H9 (cell line): Measurements from ENCODE around the gene FARP1. TPM values are rescaled to one million over a fixed set of nuclear protein-coding genes. Genes with fewer than 3 reads are reported as not detected.

Experiments used
- DNase-seq: peaks from one replicate; pipeline ENCODE4 v3.0.0-alpha.2; 2017
- H2AFZ ChIP-seq: one replicate; pipeline ENCODE4 v1.6.1; 2013; ENCODE audit warnings: mild to moderate bottlenecking, low read length, control low read depth, moderate library complexity
- H2AK5ac ChIP-seq: 2 replicates; pipeline ENCODE4 v1.6.1; 2013; ENCODE audit warnings: low read length, control low read depth, mixed read lengths; ENCODE audit not compliant: insufficient read length
- H2BK120ac ChIP-seq: one replicate; pipeline ENCODE4 v1.6.1; 2013; ENCODE audit warnings: low read depth, mild to moderate bottlenecking, low read length, control low read depth, inconsistent platforms; ENCODE audit not compliant: poor library complexity, severe bottlenecking
- H2BK12ac ChIP-seq: 2 replicates; pipeline ENCODE4 v1.6.1; 2013; ENCODE audit warnings: low read length, control low read depth, mixed read lengths, low read depth; ENCODE audit not compliant: insufficient read length
- H2BK15ac ChIP-seq: 2 replicates; pipeline ENCODE4 v1.6.1; 2013; ENCODE audit warnings: low read depth, low read length, control low read depth
- H2BK20ac ChIP-seq: one replicate; pipeline ENCODE4 v1.6.1; 2013; ENCODE audit warnings: low read depth, mild to moderate bottlenecking, low read length, control low read depth, inconsistent platforms; ENCODE audit not compliant: poor library complexity, severe bottlenecking
- H2BK5ac ChIP-seq: 2 replicates; pipeline ENCODE4 v1.6.1; 2013; ENCODE audit warnings: low read length, control low read depth, mixed read lengths; ENCODE audit not compliant: insufficient read length
- H3K14ac ChIP-seq: 2 replicates; pipeline ENCODE4 v1.6.1; 2013; ENCODE audit warnings: low read length, control low read depth; ENCODE audit not compliant: insufficient read depth
- H3K18ac ChIP-seq: 2 replicates; pipeline ENCODE4 v1.6.1; 2013; ENCODE audit warnings: low read depth, mild to moderate bottlenecking, mixed read lengths, low read length, control low read depth; ENCODE audit not compliant: insufficient read length
- H3K23ac ChIP-seq: 2 replicates; pipeline ENCODE4 v1.6.1; 2013; ENCODE audit warnings: low read length, control low read depth, mixed read lengths, low read depth; ENCODE audit not compliant: insufficient read length
- H3K23me2 ChIP-seq: 2 replicates; pipeline ENCODE4 v1.6.1; 2013; ENCODE audit warnings: low read depth, mild to moderate bottlenecking, mixed read lengths, low read length, control low read depth; ENCODE audit not compliant: insufficient read length, poor library complexity, severe bottlenecking
- H3K27ac ChIP-seq: 2 replicates; pipeline ENCODE4 v1.5.1; 2013; ENCODE audit warnings: low read length, control low read depth, mixed read lengths, low read depth; ENCODE audit not compliant: insufficient read length
- H3K27me3 ChIP-seq: 2 replicates; pipeline ENCODE4 v1.6.1; 2013; ENCODE audit warnings: low read length, control low read depth, inconsistent platforms; ENCODE audit not compliant: insufficient read depth
- H3K4ac ChIP-seq: 2 replicates; pipeline ENCODE4 v1.6.1; 2013; ENCODE audit warnings: low read depth, mild to moderate bottlenecking, control low read depth, inconsistent platforms, low read length, moderate library complexity
- H3K4me1 ChIP-seq: 2 replicates; pipeline ENCODE4 v1.6.1; 2013; ENCODE audit warnings: low read length, control low read depth, inconsistent platforms; ENCODE audit not compliant: insufficient read depth
- H3K4me2 ChIP-seq: 2 replicates; pipeline ENCODE4 v1.6.1; 2013; ENCODE audit warnings: low read length, control low read depth, mixed read lengths; ENCODE audit not compliant: insufficient read length, insufficient read depth
- H3K56ac ChIP-seq: 2 replicates; pipeline ENCODE4 v1.6.1; 2013; ENCODE audit warnings: low read depth, mild to moderate bottlenecking, mixed read lengths, low read length, control low read depth; ENCODE audit not compliant: insufficient read length
- H3K79me1 ChIP-seq: 2 replicates; pipeline ENCODE4 v1.6.1; 2013; ENCODE audit warnings: low read depth, mild to moderate bottlenecking, moderate library complexity, low read length, control low read depth, inconsistent platforms; ENCODE audit not compliant: insufficient read depth, poor library complexity, severe bottlenecking
- H3K79me2 ChIP-seq: 2 replicates; pipeline ENCODE4 v1.6.1; 2013; ENCODE audit warnings: low read length, control low read depth, inconsistent platforms; ENCODE audit not compliant: insufficient read depth
- H3K9ac ChIP-seq: 2 replicates; pipeline ENCODE4 v1.6.1; 2013; ENCODE audit warnings: low read length, control low read depth, mixed read lengths; ENCODE audit not compliant: insufficient read length; ENCODE audit errors: extremely low read depth
- H3K9me3 ChIP-seq: one replicate; pipeline ENCODE4 v1.6.1; 2013; ENCODE audit warnings: low read depth, low read length, inconsistent platforms; ENCODE audit not compliant: control insufficient read depth
- H3T11ph ChIP-seq: one replicate; pipeline ENCODE4 v1.6.1; 2013; ENCODE audit warnings: mild to moderate bottlenecking, low read length, control low read depth, inconsistent platforms
- H4K20me1 ChIP-seq: one replicate; pipeline ENCODE4 v1.6.1; 2013; ENCODE audit not compliant: control insufficient read depth, insufficient read length, insufficient read depth
- H4K5ac ChIP-seq: 2 replicates; pipeline ENCODE4 v1.6.1; 2013; ENCODE audit warnings: low read depth, mild to moderate bottlenecking, mixed read lengths, low read length, control low read depth; ENCODE audit not compliant: insufficient read length
- H4K8ac ChIP-seq: replicated peaks from 2 replicates; pipeline ENCODE4 v1.6.1; 2013; ENCODE audit warnings: low read length, control low read depth, mixed read lengths, low read depth; ENCODE audit not compliant: insufficient read length
- H4K91ac ChIP-seq: 2 replicates; pipeline ENCODE4 v1.6.1; 2013; ENCODE audit warnings: low read depth, mild to moderate bottlenecking, moderate library complexity, mixed read lengths, low read length, control low read depth; ENCODE audit not compliant: insufficient read length
- H3K27ac Mint-ChIP-seq, 3 experiments: 2 replicates in 2 of 3; 3 replicates in 1 of 3; pipeline ENCODE4 v1.8.0; 2020 to 2021; ENCODE audit warnings: mixed read lengths in 3 of 3, mild to moderate bottlenecking in 1 of 3, moderate library complexity in 1 of 3
- H3K27me3 Mint-ChIP-seq: 2 replicates; pipeline ENCODE4 v1.8.0; 2021; ENCODE audit warnings: low read depth, mild to moderate bottlenecking, moderate library complexity, mixed read lengths
- H3K36me3 Mint-ChIP-seq, 3 experiments: 2 replicates in 2 of 3; 3 replicates in 1 of 3; pipeline ENCODE4 v1.8.0; 2020 to 2021; ENCODE audit warnings: low read depth in 3 of 3, mixed read lengths in 3 of 3; ENCODE audit not compliant: insufficient read depth in 1 of 3
- H3K4me1 Mint-ChIP-seq, 2 experiments: 2 replicates each; pipeline ENCODE4 v1.8.0; 2020; ENCODE audit warnings: mixed read lengths in 2 of 2
- H3K4me3 Mint-ChIP-seq, 2 experiments: 2 replicates in 1 of 2; 3 replicates in 1 of 2; pipeline ENCODE4 v1.8.0; 2020 to 2021; ENCODE audit warnings: mild to moderate bottlenecking in 2 of 2, mixed read lengths in 2 of 2, moderate library complexity in 1 of 2
- H3K9me3 Mint-ChIP-seq, 2 experiments: 2 replicates in 1 of 2; 3 replicates in 1 of 2; pipeline ENCODE4 v1.8.0; 2020; ENCODE audit warnings: mild to moderate bottlenecking in 2 of 2, mixed read lengths in 2 of 2, moderate library complexity in 1 of 2
- WGBS: extraction: QIAGEN DNeasy Blood & Tissue Kit; methylation state at CpG from one replicate; pipeline ENCODE4 v1.1.7; 2013; ENCODE audit warnings: missing lambda C conversion rate, low lambda C conversion rate, mixed read lengths; ENCODE audit not compliant: insufficient read length; ENCODE audit errors: extremely low coverage; 5-methylcytosine and 5-hydroxymethylcytosine counted together
- total RNA-seq: library from RNA; stranded (reverse); gene quantifications from 2 replicates; pipeline ENCODE4 v1.2.1, GENCODE V29; 2021
- TF ChIP-seq, protein P1 (sequence below): fragments of 200-600 bp; sonication (generic); conservative IDR thresholded peaks from 3 replicates; pipeline ENCODE4 v1.8.0; 2021; ENCODE audit warnings: antibody characterized with exemption, mild to moderate bottlenecking

Gene FARP1
- total RNA-seq, 1 experiment from 2014 or later = 95.9 TPM

DNA sequence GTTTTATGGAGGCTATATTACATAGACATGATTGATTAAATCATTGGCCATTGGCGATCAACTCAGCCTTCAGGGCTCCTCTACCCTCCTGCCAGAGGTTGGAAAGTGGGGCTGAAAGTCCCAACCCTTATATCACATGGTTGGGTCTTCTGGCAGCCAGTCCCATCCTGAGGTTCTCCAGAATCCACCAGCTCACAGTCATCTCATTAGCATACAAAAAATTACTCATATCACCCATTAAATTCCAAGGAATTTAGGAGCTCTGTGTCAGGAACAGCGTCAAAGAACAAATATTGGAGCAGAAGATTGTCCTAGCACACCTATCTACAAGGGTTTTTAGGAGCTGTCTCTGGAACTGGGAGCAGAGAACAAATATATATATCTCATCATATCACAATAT lies 39.4 kb upstream of the FARP1 start:
- Histone ChIP-seq H2BK20ac (no peak overlapping the region), H4K8ac (no peak overlapping the region), H3K79me2 (no peaks in the 10 kb centered on the region), H3K27ac (no peak overlapping the region), H3K4ac (no peak overlapping the region), H3T11ph (no peak overlapping the region), H3K23ac (no peak overlapping the region), H4K5ac (no peak overlapping the region), H3K9me3 (no peaks in the 10 kb centered on the region), H4K20me1 (no peaks in the 10 kb centered on the region), H3K4me2 (no peak overlapping the region), H3K79me1 (no peaks in the 10 kb centered on the region), H2BK15ac (no peak overlapping the region), H3K14ac (no peak overlapping the region), H3K27me3 (no peaks in the 10 kb centered on the region), H4K91ac (no peak overlapping the region), H2BK120ac (no peak overlapping the region), H2AK5ac (no peak overlapping the region), H3K4me1 (no peaks in the 10 kb centered on the region), H2AFZ (no peak overlapping the region), H3K56ac (no peak overlapping the region), H2BK5ac (no peak overlapping the region), H3K23me2 (no peaks in the 10 kb centered on the region), H3K18ac (no peak overlapping the region), H3K9ac (no peak overlapping the region), H2BK12ac (no peak overlapping the region)
- TF ChIP-seq, protein P1, sequence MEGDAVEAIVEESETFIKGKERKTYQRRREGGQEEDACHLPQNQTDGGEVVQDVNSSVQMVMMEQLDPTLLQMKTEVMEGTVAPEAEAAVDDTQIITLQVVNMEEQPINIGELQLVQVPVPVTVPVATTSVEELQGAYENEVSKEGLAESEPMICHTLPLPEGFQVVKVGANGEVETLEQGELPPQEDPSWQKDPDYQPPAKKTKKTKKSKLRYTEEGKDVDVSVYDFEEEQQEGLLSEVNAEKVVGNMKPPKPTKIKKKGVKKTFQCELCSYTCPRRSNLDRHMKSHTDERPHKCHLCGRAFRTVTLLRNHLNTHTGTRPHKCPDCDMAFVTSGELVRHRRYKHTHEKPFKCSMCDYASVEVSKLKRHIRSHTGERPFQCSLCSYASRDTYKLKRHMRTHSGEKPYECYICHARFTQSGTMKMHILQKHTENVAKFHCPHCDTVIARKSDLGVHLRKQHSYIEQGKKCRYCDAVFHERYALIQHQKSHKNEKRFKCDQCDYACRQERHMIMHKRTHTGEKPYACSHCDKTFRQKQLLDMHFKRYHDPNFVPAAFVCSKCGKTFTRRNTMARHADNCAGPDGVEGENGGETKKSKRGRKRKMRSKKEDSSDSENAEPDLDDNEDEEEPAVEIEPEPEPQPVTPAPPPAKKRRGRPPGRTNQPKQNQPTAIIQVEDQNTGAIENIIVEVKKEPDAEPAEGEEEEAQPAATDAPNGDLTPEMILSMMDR = no peak
- H3K27me3 Mint-ChIP-seq = peaks cover 2% of the 10 kb centered on the region
- peaks cover 7 to 33% (median 8%) of the 10 kb centered on the region in 3 experiments for H3K36me3 Mint-ChIP-seq
- DNase-seq = no peak
- no peak overlapping the region for H3K4me3 Mint-ChIP-seq
- no peak overlapping the region for H3K27ac Mint-ChIP-seq
- H3K9me3 Mint-ChIP-seq = peaks cover 13 to 31% of the 10 kb centered on the region in 2 experiments
- peaks cover 15 to 18% of the 10 kb centered on the region in 2 experiments for H3K4me1 Mint-ChIP-seq
- WGBS = no CpG with 5 or more reads among the region's 2 CpGs
